ENCODE results near the gene RAB31.
"Not testable (repeated sequence)": the region's sequence is repeated elsewhere in the genome, so short reads cannot be mapped to it uniquely, and the experiment has no call there.

Gene RAB31

DNA sequence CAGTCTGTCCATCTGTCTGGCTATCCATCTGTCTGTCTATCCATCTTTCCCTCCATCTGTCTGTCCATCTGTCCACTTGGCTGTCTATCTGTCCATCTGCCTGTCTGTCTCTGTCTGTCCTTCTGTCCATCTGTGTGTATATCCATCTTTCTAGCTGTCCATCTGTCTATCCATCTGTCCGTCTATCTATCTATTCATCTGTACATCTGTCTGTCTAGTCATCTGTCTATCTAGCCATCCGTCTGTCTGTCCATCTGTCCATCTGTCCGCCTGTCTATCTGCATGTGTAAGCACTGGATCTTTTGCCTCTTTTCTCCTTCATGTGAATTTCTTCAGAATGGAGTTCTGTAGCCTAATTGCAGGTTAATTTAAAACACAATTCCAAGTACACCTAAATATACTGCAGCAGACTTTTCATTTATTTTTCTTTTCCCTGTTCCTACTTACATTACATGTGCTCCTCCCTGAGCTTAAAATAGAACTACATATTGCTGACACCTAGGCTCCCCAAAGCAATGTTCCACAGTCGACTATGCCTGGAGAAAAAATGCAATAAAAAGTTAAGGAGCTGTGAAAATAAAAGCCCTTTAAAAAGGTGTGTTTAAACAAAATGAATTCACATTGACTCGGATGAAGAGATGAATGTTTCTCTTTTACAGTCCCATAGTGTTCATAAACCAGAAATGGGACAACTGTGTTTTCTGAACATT, 140.2 kb downstream of the RAB31 start:
- no peak for DNase-seq

DNA sequence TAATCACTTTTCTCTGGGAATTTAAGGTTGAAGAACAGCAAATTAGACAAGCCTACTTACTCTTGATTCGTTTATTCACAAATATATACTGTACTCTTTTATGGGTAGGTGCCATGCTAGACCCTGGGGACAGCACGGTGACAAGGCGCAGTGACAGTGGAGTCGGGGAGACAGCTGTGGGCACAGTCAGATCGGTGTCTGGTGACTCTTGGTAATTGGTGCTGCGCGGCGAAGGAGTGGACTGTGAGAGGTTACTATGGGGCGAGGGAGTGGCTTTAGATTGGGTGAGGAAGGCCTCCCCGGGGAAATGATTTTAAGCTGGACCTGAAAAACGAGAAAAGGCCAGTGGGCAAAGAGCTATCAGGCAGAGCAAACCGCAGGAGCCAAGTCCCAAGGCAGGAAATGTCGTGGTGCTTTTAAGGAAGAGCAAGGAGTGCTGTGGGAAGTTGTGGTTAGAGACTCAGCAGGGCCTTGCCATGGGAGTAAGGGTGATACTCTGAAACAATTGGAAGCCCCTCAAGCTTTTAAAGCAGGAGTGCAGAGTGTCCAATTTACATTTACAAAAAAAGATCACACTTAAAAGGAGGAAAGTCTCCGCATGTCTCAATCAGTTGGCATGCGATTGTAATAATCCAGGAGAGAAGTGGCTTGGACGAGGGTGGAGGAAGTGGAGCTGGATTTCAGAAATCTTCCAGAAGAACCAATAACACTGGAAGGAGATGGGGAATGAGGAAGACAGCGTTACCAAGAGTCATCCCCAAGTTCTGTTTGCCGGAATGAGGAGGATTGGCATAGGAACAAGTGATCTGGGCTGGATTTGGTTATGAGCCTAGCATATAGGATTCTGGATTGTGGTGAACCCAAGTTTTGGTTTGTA, 141.5 kb downstream of the RAB31 start:
- DNase-seq, result no peak

DNA sequence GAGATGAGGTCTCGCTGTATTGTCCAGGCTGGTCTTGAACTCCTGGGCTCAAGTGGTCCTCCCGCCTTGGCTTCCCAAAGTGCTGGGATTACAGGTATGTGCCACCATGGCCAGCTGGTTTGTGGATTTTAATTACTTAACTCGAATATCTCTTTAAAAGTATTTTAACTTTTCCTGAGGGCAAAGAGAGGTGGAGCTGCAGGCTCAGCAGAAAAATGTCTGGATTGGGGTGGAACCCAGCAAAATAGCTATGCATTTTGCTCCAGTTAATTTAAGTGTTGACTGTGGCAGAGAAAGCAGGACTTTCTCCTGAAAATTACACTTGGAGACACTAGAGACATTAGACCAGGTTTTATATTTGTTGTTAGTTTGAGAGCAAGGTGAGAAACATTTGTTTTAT, 142.2 kb downstream of the RAB31 start:
- no peak for DNase-seq

DNA sequence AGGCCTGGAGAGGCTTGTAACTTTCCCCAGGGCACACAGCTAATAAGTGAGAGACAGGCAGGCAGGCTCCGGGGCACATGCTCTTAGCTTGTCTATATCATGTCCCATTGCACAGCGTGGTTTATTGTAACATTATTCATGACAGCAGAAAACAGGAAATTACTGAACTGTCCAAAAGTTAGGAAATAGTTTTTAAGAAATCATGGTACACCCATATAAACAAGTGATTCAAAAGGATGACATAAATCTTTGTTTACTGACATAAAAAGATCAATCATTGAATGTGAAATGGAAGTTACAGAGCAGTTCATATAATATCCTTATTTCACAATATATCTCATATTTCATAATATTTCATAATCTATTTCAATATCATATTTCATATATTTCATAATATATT, 143.4 kb downstream of the RAB31 start:
- no peak for DNase-seq

DNA sequence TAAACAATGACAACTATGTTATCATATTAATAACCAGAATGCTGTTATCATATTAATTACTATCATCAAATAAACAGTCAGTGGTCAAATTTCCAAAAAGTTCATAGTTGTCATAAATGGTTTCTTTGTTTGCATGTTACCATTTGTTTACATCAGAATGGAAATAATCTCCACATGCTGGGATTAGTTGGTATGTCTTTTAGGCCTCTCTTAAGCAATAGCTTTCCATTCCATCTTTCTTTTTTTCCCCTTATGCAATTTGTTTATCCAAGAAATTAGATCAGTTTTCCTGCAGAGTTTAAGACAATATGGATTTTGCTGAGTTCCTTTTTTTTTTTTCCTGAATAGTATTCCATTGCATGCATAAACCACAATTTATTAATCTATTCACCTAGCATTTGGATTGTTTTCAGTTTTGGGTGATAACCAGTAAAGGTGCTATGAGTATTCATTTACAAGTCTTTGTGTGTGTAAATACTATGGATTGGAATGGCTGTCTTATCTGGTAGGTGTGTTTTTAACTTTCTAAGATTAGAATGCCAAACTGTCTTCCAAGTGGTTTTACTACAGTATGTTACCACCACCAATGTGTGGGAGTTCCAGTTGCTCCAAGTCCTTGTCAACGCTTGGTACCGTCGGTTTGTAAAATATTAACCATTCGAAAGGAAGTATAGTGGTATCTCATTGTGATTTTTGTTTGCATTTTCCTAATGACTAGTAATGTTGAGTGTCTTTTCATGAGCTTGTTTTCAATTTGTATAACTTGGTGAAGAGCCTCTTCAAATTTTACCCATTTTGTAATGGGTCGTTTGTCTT, 144.4 kb downstream of the RAB31 start:
- DNase-seq, result no peak

DNA sequence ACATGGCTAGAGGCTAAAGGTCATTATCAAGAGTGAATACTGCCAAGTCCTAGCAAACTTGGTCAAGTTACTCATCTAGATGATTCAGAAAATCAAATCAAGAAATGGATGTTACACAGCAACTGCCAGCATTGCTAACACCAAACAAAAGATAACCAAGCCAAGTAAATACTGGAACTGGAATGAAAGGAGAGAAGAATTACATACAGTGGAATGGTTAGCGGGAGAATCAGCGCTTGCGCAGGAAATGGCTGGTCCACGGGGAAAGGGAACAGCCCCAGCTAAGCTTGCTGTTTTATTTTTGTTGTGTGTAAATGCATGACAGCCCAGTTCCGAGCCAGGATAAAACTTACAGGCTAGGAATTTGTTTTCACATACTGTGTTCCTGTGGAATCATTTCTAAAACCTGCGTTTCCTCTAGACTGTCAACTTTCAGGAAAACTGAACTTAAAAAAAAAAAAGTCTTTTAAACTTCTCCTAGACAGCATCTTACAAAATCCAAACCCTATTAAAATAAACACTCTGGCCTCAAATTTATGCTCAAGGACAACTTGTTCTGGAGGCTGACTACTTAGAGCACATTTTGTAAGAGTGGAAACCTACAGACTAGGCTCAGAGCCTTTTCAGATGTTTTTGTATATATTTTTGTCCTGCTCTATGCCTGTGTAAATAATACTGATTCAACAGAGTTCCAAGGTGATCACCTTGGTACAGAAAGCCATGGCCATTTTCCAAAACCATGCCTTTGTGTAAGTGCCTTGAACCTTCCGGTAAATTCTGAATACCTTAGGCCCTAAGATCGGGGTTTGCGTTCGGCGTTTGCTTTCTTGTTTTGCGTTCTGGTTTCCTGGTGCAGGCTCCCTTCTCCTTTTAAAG, 146.9 kb downstream of the RAB31 start:
- DNase-seq, result no peak

DNA sequence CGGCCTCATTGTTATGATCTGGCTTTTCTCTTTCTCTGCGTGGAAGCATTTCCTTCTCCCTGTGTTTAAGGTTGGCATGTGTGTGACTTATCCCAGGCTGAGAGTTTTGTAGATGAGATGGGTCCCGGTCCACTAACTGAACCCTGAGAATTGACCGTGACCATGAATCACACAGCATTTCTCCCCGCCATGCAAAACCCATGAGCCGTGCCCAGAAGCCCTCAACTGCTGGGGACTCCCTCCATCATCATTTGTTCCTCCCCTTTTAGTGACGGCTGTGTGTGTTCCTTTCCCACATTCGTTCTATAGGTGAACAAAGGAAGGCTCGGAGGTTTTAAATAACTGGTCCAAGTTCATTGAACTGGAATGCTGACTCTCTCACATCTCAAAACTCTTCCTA, 147.6 kb downstream of the RAB31 start:
- no peak for DNase-seq

DNA sequence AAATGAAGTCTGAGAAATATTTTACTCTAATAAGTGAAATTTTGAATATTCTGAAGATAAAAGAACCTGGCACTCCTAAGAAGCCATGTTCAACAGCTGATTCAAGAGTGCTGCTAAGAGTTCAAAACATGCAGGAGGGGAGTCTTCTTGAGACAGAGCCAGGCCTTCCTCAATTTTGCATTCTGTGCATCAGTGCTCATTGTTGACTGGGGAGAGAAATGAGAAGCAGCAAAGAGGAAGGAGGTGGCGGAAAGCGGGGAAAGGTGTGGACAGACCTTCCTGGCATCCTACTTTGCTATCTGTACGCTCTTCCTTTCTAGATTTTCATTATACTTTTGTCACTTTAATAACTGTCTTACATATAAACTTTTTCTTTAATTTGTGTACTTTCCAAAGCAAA, 148.0 kb downstream of the RAB31 start:
- no peak for DNase-seq

DNA sequence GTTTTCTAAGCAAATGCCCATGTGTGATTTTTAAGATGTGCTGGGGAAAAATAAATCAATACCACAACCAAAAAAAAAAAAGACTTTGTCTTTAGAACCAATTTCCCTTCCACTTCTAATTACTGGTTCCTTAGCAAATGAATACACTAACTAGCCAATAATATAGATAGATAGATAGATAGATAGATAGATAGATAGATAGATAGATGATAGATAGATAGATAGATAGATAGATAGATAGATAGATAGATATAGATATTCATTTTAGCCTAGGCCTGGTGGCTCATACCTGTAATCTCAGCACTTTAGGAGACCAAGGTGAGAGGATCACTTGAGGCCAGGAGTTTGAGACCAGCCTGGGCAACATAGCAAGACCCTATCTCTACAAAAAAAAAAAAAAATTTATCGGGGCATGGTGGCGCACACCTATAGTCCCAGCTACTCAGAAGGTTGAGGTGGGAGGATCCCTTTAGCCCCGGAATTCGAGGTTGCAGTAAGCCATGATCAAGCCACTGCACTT, 149.4 kb downstream of the RAB31 start:
- not testable (repeated sequence) for DNase-seq

DNA sequence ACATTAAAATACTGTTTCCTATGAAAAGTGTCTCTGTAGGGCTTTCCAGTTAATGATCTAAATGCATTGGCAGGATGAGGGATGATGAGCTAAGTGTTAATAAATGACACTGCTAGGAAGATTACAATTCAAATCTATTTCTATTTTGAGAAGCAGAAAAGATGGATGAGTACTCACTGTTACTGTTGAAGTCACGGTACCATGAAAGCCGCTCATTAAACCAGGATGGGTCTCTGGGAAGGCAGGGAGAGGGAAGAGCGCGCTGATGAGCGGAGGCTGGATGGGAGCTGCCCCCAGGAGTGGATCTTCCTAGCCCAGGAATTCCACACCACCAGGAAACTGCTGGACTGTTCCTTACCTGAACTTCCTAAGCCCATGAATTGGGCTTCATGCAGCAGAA, 150.5 kb downstream of the RAB31 start:
- DNase-seq, result no peak

DNA sequence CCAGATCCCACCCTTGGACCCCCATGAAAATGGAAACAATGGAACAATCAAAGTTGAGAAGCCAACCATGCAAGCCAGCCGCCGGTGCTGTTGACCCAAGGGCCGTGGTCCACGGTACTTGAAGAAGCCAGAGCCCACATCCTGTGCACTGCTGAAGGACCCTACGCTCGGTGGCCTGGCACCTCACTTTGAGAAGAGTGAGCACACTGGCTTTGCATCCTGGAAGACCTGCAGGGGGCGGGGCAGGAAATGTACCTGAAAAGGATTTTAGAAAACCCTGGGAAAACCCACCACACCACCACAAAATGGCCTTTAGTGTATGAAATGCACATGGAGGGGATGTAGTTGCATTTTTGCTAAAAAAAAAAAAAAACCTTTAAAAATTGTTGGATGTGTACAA, 151.1 kb downstream of the RAB31 start:
- DNase-seq, result no peak

DNA sequence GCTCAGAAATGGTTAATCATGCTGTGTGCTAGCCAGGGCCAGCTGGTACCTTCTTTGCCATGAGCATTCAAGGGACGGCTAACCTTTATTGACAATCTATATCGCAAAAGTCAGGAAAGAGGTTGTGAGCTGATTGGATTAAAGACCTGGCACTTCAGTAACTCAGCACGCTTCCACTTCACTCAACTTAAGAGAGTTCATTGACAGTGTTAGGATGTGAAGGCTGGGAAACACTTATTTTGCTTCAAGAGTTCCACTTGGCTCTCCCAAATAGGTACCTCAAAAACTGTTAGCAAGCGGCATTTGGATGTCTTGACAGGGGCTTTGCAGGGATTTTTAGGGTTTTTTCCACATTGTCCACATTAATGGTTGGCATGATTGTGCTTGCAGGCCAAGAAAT, 152.6 kb downstream of the RAB31 start:
- DNase-seq, result no peak

DNA sequence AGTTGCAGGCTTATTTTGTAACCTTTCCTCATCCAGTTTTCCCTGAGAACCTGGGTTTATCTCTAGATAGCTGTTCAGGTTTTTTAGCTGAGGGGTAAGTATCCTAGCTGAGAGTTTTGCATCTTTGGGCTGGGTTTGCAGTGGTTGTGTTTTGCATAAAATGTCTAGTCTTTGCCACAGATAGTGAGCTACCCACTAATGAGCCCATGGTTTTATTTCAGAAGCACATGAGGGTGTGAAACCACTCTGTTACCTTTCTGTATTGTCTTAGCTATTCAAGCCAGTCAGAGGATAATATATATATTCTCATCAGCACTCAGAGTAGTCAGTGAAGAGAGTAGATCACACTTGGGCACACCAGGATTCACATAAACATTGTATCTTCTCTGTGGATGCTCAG, 153.1 kb downstream of the RAB31 start:
- DNase-seq, result no peak

DNA sequence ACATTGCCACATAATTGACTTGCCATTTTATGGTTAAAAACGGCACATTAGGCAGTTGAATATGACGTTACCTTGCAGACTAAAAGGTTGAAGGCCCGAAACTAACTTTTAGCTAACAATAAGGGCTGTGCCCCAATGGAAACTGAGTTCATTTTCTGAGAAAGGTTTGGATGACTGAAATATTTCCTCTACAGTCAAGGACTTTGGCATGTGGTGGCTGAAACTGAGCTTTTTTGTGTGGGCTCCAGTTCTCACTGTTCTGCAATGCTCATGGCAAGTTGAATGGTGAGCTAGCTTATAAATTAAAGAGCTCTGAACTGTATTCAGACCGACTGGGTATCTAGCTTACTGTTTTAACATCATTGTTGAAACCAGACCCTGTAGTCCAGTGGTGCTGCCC, 153.8 kb downstream of the RAB31 start:
- no peak for DNase-seq

DNA sequence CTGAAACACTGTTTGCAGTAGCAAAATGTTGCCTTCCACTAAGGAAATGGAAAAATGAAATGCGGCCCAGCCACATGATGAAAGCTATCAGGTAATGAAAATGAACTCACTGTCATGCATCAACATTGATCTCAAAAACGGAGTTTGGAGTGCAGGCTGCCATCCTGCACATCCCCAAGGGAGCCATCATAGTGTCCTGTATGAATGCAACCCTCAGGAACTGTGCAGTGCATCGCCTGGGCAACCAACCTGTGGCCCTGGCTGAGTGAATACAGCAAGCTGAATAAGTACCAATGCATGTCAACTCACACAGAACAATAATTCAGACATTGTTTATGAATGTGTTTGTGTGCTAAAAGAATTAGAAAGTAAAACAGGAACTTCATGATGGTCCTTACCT, 154.6 kb downstream of the RAB31 start:
- no peak for DNase-seq

DNA sequence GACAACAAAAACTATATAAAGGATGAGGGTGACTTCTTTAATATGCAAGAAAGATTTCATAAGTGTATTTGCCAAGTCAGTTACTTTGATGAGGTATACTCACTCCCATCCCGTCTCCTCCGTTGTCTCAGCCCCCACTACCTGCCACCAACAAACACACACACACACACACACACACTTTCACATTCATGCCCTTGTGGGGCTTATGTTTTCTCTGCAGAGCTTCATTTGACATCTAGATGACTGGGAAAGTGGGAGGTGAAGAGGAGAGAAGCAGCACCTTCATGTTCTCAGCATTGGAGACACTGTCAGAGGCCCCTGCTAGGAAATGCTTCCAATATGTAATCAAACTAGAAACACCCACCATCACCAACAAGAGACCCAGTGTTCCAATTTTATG, 155.2 kb downstream of the RAB31 start:
- DNase-seq, result no peak

DNA sequence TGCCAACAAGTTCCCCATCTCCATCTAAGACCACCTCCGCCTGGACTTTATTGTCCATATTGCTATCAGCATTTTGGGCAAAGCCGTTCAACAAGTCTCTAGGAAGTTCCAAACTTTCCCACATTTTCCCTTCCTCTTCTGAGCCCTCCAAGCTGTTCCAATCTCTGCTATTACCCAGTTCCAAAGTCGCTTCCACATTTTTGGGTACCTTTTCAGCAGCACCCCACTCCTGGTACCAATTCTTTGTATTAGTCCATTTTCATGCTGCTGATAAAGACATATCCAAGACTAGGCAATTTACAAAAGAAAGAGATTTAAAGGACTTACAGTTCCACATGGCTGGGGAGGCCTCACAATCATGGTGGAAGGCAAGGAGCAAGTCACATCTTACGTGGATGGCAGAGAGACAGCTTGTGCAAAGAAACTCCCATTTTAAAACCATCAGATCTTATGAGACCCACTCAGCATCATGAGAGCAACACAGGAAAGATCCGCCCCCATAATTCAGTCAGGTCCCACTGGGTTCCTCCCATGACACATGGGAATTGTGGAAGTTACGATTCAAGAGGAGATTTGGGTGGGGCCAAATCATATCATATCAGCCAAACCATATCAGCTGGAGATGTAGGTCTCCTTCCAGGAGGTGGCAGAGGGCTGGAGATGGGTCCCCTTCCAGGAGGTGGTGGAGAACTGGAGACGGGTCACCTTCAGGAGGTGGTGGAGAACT, 157.8 kb downstream of the RAB31 start:
- no peak for DNase-seq

DNA sequence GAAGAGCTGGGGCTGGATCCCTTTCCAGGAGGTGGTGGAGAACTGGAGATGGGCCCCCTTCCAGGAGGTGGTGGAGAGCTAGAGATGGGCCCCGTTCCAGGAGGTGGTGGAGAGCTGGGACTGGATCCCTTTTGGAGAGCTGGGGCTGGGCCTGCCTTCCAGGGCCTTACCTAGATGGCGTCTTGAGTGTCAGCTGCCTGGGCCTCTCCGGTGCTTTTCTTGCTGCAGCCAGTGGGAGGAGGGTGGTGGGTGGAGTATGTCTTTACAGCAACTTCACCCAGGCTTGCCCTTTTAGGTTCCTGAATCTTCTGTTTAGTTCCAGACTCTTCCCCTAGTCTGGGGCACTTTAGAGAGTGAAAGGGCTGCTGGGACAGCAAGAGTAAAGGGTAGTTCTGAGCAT, 158.5 kb downstream of the RAB31 start:
- no peak for DNase-seq

DNA sequence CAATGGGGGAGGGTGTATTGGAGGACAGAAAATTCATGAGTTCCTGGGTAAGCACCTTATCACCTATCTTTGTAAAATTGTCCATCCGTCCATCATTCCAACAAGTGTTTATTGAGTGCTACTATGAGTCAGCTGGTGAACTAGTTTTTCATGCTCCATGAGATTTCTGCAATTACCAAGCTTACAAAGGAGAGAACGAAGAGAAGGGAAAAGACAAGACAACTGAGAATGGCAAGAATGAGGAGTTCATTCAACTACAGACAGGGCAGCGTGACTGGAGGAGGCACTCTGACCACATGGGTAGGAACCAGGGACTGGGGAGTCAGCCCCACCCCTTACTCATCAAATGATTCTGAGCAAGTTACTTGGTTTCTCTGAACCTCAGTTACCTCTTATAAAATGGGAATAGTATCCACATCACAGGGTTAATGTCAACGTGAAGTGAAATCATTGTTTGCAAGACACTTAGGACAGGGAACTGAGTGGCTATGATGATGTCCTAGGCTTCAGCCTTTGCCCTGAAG, 159.0 kb downstream of the RAB31 start:
- no peak for DNase-seq

DNA sequence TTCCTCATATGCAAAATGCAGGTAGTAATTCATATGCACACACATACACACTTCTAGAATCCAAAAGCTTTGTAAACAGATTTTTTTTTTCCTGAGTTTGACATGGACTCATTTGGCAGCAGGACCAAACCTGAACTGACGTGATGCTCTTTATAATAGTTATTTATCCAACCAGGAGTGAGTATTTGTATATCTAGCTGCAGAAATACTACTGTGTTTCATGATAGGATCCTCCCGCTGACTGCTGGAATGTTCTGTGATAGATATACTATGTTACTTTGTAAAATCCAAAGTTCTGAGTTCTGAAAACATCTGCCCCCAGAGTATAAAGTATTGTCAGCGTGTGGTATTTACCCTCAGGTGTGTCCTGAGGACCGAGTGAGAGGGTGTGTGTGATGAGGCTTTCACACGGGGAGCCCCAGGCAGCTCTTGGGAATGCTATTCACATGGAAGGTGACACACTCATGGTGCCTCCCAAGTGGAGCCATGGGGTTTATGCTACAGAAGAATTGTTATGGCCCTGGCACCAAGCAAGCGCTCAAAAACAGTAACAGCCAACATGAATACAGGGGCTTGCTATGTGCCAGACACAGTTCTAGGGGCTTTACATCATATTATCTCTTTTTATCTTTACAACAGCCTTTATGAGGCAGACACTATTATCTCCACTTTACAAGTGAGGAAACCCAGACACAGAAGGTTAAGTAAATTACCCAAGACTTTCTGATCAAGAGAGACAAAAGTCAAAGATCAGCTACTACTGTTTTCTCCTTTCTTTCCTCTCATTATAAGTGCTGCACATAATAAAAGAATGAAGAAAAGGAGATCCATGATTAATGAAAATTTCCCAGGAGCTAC, 161.0 kb downstream of the RAB31 start:
- DNase-seq, result no peak

All from NCI-H1105 (cell line).